Testis (tissue), 2 donors: ENCODE data around the gene TCF23.

Experiments
- POLR2A ChIP-seq: fragments of 450-650 bp; IDR thresholded peaks from one replicate; pipeline ENCODE4 v1.6.1; 2017; ENCODE audit warnings: antibody characterized with exemption, mild to moderate bottlenecking, moderate library complexity
- TF ChIP-seq, protein P1 (sequence below), 3 experiments: fragments of 450-650 bp in 2 of 3; fragments of 200-600 bp in 1 of 3; sonication (generic) in 1 of 3; IDR thresholded peaks; one replicate each; pipeline ENCODE4 v1.5.1; 2016 to 2019; ENCODE audit warnings: antibody characterized with exemption in 3 of 3, mild to moderate bottlenecking in 2 of 3, moderate library complexity in 1 of 3

GRCh38 chr2:27171351-27171848, 22.6 kb downstream of the TCF23 start:
- TF ChIP-seq, protein P1, sequence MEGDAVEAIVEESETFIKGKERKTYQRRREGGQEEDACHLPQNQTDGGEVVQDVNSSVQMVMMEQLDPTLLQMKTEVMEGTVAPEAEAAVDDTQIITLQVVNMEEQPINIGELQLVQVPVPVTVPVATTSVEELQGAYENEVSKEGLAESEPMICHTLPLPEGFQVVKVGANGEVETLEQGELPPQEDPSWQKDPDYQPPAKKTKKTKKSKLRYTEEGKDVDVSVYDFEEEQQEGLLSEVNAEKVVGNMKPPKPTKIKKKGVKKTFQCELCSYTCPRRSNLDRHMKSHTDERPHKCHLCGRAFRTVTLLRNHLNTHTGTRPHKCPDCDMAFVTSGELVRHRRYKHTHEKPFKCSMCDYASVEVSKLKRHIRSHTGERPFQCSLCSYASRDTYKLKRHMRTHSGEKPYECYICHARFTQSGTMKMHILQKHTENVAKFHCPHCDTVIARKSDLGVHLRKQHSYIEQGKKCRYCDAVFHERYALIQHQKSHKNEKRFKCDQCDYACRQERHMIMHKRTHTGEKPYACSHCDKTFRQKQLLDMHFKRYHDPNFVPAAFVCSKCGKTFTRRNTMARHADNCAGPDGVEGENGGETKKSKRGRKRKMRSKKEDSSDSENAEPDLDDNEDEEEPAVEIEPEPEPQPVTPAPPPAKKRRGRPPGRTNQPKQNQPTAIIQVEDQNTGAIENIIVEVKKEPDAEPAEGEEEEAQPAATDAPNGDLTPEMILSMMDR (IDR thresholded peaks at IDR 0.05), result no peak
- no peak for TF ChIP-seq POLR2A
